Thoracic aorta endothelial cell (primary cell): Measurements from ENCODE around the gene NEFH. TPM values are rescaled to one million over a fixed set of nuclear protein-coding genes. Genes with fewer than 3 reads are reported as not detected.

ENCODE experiments used
- total RNA-seq: library from RNA; depleted of rRNA; stranded (reverse); fragments of >200 nt; gene quantifications from 2 replicates; pipeline ENCODE4 v1.2.3, GENCODE V29; 2012

NEFH gene, protein sequence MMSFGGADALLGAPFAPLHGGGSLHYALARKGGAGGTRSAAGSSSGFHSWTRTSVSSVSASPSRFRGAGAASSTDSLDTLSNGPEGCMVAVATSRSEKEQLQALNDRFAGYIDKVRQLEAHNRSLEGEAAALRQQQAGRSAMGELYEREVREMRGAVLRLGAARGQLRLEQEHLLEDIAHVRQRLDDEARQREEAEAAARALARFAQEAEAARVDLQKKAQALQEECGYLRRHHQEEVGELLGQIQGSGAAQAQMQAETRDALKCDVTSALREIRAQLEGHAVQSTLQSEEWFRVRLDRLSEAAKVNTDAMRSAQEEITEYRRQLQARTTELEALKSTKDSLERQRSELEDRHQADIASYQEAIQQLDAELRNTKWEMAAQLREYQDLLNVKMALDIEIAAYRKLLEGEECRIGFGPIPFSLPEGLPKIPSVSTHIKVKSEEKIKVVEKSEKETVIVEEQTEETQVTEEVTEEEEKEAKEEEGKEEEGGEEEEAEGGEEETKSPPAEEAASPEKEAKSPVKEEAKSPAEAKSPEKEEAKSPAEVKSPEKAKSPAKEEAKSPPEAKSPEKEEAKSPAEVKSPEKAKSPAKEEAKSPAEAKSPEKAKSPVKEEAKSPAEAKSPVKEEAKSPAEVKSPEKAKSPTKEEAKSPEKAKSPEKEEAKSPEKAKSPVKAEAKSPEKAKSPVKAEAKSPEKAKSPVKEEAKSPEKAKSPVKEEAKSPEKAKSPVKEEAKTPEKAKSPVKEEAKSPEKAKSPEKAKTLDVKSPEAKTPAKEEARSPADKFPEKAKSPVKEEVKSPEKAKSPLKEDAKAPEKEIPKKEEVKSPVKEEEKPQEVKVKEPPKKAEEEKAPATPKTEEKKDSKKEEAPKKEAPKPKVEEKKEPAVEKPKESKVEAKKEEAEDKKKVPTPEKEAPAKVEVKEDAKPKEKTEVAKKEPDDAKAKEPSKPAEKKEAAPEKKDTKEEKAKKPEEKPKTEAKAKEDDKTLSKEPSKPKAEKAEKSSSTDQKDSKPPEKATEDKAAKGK
- 1.3 and 1.6 TPM in 2 replicates for total RNA-seq

GRCh38 chr22:29479417-29480261 is at the start of gene NEFH:
Gene NEFH (plus strand): TSS chr22:29480218. CDS start chr22:29480263, 45 bp downstream.

GRCh38 chr22:29438283-29438682 is 41.7 kb upstream of the NEFH start, which contains the start of gene RFPL1:
Gene RFPL1 (plus strand): TSS chr22:29438583.

Other genes starting within 250 kb of the NEFH start
- 19.7 and 25.5 TPM in 2 replicates for gene RHBDD3, start 212.2 kb upstream of the NEFH start, total RNA-seq
- gene EWSR1, start 211.9 kb upstream of the NEFH start, total RNA-seq: 210 and 245 TPM in 2 replicates
- gene GAS2L1, start 173.6 kb upstream of the NEFH start, total RNA-seq: 23.8 and 30.2 TPM in 2 replicates
- gene RASL10A, start 164.5 kb upstream of the NEFH start, total RNA-seq: 0.43 and 0.80 TPM in 2 replicates
- gene AP1B1, start 91.6 kb upstream of the NEFH start, total RNA-seq: 108 and 126 TPM in 2 replicates
- gene RFPL1, start 41.6 kb upstream of the NEFH start, total RNA-seq: not detected in 2 replicates
- 62.0 and 67.2 TPM in 2 replicates for gene THOC5, start 73.5 kb downstream of the NEFH start, total RNA-seq
- gene NIPSNAP1, start 100.9 kb downstream of the NEFH start, total RNA-seq: 30.5 and 42.7 TPM in 2 replicates
- gene NF2, start 123.4 kb downstream of the NEFH start, total RNA-seq: 151 and 189 TPM in 2 replicates
- not detected in 2 replicates for gene CABP7, start 239.8 kb downstream of the NEFH start, total RNA-seq